GM19463 (cell line): ENCODE data around the gene RAD54L.

ENCODE experiments used
- ATAC-seq: cut with Tn5 transposase; IDR thresholded peaks from one replicate; pipeline ENCODE4 v1.9.1; 2021; ENCODE audit warnings: mild to moderate bottlenecking, moderate library complexity; ENCODE audit not compliant: unreplicated experiment

RAD54L gene

DNA sequence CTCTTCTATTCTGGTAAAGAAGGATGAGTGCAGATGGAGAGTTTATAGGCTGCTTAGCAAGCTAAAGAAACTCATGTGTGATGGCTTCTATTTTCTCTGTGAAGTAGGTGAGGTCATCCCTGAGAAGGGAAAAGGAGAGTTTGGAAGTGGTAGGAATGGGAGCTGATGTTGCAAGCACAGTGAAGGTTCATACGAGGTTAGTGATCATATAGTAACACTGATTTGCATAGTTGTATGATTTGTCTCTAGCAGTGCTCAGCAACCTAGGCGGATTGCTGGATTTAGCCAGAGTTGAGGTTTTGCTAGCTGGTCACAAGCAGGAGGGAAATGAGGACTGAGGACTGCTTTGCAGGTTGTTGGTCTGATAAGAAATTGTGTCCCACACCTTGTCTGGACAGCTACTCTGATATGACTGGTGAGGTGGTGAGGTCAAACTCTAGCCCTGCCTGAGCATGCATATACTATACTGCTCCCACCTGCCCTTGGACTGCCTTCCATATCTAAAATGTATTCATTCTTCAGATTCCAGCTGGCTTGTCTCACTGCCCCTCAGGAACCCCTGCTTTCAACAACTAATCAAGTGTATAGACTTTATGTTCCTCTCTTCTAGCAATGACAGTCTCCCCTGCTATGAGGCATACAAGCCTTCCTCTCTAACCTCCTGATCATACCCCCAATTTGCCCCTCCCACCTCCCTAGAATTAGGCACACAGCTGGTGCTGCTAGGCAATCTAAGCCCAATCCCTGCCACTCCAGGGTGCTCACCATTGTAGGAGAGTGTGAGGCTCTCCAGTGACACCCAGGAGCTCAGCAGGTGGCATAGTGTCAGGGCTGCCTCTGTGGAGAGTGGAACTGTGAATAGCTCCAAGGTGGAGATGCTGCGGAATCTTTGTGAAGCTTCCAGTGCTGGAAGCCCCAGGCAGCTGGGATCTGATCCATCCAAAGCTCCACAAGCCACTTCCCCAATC, 37.3 kb downstream of the RAD54L start:
- no peak for ATAC-seq

DNA sequence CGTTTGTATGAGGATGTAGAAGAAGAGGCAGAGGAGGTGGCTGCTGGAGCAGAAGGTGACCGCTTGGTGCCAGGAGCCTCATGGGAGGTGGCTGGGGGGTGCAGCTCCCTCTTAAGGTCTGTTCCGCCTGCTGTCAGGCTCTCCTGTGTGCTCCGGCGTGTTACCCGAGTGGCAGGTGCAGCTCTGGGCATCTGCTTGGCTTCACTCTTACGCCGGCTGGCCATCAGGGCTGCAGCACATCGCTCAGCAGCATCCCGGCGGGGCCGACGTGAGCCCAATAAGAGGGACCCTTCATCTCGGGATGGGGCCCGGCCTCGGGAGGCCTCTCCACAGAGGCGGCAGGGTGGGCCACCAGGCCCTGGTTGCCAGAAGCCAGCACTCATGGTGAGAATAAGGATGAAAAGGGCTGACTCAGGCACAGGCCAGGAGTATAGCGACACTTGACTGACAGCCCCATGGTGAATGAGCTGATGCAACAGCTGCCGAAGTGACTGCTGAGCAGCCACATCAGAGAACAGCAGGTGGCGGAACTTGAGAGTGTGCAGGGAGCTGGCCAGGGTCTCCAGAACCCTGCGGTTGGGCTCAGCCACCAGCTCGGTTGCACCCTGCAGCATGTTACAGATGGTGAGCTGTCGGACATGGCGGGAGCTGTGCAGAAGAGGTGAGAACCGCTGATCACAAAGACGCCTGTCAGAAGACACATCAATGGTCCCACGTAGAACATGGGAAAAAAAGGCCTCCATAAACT, 38.3 kb downstream of the RAD54L start:
- ATAC-seq = no peak

DNA sequence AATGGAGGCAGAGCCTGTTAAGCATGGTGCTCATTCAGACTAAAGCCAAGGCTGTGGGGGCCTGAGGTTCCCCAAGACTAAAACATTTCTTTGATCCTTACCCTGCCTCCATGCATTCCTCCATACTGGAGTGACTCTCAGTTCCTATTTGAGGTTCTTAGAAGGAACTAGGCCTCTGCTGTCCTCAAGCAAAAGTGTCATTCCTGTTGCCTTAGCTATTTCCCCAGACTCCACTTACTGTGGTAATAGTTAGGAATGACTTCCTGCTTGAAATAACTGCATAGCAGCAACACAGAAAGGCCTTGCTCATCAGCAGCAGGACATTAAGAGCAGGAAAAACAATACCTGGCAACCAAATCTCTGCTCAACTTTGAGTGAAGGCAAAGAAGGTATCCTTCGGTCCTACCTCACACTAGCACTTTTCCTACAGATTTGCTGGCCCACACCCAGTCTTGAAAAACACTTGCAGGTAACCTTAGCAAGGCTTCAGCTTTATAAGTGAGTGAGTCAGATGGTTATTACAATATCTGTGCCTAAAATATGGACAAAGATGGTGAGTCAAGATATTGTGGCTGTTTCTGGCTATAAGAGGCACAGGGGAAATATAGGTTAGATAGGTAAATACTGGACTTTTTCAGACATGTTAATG, 41.0 kb downstream of the RAD54L start:
- ATAC-seq = no peak

DNA sequence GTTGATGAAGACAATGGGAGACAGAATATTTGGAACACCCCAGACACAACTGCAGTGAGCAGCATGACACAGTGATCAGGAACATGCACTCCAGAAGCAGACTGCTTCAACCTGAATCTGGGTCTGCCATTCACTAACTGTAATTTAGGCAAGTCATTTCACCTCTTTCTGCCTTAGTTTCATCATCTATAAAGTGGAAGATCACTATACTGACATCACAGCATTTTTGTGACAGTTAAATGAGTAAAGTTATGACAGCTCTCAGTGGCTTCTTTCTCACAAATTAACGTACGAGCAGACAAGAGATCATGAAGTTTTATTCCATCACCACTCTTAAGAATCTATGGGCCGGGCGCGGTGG, 41.6 kb downstream of the RAD54L start:
- ATAC-seq = no peak

DNA sequence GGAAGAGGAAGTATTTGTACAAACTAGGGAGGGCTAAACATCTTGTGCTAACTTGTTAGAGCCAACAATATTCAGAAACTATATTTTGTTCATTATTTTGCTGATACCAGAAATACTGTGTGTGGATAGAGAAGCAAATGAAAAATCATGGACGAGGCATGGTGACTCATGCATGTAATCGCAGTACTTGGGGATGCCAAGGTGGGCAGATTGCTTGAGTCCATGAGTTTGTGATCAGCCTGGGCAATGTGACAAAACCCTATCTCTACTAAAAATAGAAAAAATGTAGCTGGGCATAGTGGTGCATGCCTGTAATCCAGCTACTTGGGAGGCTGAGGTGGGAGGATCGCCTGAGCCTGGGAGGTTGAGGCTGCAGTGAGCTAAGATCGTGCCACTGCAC, 42.4 kb downstream of the RAD54L start:
- ATAC-seq = no peak

DNA sequence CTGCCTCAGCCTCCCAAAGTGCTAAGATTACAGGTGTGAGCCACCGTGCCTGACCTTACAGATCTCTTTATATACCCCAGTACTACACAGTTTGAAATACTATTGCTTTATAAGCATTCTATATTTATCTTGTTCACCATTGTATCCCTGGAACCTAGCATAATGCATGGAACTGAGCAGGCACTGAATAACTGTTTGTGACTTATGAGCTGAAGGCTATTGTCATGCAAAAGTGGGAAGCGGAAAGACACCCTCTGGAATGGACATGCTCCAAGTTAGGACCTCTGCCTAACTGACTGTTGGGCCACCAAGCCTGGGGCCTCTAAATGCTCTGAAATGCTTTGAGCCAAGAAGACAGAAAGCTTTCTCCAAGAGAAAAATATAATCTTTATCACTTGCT, 47.7 kb downstream of the RAD54L start:
- no peak for ATAC-seq

DNA sequence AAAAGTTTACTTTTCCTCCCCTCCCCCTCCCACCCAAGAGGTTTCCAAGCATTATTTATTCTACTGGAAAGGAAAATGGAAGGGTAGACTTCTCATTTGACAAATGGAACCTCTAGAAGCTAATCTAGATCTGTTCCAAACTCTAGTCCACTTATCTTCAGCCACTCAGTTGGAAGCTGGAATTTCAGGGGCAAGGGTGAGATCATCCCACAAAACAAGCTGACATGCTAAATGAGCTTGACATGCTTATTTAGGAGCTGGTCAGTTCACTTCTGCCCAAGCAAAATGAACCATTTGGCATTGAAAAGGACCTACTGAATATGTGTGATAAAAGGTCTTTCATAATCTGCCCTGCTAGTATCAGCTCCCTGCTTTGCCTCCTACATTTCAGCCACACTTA, 50.8 kb downstream of the RAD54L start:
- no peak for ATAC-seq

DNA sequence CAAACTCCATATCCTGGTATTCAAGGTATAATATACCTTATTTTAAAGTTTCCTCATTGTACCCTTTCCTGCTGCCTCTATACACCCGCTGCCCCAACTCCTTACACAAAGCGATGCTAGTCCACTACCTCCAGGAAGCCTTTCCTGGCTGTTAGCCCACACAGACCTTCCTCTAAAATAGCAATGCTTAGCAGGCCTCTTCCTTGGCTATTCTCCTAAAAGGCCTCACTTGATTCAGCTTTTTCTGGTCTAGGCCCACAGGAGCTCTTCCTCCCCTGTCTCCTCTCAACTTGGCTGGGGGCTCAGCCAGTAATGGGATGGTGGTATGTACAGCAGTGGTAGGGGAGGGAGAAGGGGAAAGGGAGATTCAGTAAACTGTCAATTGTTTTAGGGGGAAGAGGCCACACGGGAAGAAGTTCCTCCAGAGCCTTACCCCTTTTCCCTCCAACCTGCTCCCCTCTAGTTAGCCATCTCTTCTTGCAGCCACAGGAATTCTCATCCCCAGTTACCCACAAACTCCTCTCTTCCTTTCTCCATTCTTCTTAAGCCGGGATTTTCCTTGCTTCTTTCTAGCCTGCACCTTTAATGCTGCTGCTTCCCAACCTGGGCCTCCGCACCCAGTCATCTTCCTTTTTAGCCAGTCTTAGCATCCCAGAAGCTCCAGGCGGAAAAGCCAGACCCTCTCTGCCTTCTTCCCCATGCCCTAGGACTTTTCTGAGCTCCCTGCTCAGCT, 53.3 kb downstream of the RAD54L start:
- ATAC-seq = no peak

DNA sequence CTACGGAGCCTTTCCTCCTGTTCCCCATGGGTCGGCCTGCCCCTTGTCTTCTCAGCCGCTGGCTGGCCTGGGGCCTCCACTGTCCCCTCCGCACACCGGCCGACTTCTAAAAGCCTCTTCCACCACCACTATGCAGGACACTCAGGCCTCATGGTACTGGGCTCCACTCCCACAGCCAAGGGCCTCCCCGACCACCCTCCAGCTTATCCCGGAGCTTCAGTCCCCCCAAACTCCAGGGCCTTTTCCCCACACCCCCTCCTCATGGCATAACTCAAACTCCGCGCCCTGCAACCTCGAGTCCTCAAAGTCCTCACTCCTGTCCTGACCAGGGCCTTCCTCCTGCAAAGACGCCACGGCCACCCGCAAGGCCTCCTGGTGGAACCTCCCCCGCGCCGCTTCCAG, 53.8 kb downstream of the RAD54L start:
- no peak for ATAC-seq

DNA sequence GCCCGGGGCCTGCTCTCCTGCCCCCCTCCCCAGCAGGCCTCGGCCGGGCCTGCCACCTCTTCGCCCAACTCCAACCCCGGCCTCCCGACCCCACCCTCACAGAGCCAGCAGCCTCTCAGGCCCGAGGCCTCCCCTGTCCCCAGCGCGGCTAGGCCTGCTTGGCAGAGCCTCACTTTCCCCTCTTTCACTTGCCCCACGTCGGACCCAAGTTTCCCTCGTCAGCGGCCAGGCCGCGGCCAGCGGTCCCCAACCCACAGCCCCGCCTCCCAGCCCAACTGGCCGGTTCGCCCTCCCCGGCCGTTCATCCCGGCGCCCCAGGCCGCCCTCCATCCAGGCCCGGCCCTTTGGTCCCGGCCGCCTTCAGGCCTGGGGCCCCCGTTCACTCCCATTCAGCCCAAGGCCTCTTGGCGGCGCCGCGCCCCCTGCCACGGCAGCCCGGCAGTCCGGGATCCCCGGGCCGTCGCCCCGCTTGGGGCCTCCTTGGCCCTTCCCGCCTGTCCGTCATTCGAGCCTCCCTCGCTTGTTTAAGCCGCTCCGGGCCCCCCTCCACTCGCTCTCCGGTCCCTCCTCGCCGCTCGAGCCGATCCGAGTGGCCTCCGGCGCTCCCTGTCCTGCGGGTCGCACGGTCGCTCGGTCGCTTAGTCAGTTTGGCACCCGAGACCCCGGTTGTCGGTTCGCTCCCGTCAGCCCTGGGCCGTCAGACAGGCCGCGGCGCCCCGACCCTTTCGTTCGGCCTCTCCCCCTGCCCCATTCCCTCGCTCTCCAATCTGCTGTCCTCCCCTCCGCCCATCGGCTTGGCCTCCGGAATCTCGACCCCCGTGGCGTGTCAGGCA, 54.5 kb downstream of the RAD54L start:
- no peak for ATAC-seq

DNA sequence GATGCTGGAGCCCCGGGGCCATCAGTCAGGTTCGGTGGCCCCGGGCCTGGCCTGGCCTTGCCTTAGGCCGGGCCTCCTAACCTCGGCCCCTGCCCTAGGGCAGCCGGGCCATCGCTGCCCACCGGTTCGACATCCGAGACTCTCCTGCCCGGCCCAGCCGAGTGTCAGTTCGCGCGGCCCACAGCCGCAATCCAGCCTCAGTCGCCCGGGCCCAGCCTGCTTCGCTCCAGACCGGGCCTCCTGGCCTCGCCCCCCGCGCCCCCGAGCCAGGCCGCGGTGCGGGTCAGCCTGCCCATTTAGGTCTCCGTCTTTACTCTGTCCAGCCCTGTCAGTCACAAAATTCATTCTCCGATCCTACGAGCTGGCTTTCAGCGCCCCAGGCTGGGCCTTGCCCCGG, 55.1 kb downstream of the RAD54L start:
- ATAC-seq = peak; percentile 4

DNA sequence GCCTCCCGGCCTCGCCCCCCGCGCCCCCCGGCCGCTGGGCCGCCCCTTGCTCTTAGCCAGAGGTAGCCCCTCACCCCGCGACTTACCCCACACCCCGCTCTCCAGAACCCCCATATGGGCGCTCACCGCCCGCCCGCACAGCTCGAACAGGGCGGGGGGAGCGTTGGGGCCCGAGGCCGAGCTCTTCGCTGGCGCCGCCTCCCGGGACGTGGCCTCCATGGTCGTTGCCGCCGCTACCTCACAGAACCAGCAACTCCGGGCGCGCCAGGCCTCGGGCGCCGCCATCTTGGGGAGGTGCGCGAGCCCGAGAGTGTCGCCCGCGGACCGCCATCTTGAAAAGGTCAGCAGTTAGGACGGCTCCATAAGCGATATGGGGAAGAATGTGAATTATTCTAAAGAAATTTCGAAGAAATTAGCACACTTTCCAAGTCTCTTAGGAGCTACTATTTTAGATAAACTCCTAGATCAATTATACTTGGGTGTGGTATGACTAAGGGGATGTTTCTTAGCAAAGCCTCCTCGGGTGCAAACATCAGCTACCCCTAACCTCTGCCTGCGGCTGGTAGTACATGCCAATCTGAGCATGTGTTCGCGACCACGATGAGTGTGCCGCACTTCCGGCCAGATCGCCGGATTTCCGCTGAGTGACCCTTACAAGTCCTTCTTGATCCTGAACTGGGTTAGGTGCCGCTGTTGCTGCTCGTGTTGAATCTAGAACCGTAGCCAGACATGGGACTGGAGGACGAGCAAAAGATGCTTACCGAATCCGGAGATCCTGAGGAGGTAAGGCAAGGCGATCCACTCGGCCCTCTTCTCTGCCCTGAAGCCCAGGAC, 55.7 kb downstream of the RAD54L start, which contains the start of the genes LRRC41 and UQCRH:
Gene LRRC41, minus strand, starts transcription at position 579 of the 834 bp plus-strand sequence. Its CDS starts 294 bp downstream, at position 285.
Gene UQCRH, plus strand, starts transcription at position 661 of the 834 bp plus-strand sequence. Its CDS starts 69 bp downstream, at position 730.
- peak; percentile 78 for ATAC-seq

DNA sequence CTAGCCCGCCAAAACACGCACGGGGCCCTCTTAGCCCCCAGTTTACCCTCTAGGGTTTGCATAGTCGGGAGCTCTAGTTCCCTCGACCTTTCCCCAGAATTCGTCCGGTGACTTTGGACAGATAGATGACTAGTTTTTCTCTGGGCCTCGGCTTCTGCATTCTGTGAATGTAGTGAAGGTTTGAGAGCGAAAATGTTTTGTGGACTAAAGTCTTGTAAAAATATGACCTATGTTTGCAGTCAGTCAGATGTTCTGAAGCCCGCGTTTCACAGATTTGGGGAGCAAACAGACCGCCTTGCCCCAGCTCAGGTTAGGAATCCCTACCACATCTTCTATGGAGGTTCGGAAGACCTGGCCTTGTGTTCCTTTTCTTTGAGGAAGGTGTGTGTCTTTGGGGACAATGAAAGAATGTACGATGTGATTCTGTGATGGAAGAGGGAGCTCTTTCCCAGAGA, 56.3 kb downstream of the RAD54L start:
- no peak for ATAC-seq

DNA sequence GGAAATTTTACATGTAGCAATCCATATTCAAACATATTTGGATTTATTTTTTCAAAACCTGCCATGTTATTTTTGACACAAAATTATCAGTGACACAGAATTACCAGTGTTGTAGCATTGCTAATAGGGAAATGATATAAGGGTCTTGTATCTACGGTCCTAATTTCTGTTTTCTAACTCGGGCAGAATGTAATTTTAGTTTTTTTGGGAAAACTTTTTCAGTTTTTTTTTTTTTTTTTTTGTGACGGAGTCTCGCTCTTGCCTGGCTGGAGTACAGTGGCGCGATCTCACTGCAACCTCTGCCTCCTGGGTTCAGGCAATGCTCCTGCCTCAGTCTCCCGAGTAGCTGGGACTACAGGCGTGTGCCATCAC, 58.6 kb downstream of the RAD54L start:
- ATAC-seq = no peak

DNA sequence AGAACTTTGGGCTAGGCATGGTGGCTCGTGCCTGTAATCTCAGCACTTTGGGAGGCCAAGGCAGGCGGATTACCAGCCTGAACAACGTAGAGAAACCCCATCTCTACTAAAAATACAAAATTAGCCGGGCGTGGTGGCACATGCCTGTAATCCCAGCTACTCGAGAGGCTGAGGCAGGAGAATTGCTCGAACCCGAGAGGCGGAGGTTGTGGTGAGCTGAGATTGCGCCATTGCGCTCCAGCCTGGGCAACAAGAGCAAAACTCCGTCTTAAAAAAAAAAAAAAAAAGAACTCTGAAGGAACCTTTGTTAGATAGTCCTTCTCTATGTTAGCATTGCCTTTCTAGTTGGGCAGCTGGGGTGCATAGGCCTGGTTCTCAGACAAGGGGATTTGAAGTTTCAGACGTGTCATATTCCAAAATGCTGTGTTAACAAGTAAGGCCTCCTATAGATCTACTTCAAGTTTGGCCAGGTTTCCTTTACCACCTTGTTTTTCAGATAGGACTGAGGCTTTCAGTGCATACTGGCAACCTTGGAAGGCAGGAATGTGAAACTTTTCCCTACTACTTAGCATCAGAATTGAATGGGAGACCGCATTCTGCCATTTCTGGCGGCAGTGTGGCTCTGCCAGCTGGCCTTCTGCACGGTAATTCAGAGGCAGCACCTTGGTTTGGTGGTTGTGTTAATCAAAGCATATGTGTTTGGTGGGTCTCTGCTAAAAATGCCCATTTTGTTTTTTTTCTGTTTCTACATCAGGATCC, 62.0 kb downstream of the RAD54L start:
- no peak for ATAC-seq

DNA sequence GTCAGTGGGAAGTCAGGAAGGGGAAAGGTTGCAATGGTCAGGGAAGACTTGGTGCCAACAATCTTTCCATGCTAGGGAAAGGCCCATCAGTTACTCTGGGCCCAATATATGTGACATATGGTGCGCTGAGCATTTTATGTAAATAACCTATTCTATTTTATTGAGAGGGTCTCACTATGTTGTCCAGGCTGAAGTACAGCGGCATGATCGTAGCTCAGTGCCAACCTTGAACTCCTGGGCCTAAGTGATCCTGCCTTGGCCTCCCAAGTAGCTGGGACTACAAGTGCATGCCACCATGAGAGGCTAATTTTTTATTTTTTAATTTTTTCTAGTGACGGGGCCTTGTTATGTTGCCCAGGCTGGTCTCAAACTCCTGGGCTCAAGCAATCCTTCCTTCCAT, 62.8 kb downstream of the RAD54L start:
- no peak for ATAC-seq

DNA sequence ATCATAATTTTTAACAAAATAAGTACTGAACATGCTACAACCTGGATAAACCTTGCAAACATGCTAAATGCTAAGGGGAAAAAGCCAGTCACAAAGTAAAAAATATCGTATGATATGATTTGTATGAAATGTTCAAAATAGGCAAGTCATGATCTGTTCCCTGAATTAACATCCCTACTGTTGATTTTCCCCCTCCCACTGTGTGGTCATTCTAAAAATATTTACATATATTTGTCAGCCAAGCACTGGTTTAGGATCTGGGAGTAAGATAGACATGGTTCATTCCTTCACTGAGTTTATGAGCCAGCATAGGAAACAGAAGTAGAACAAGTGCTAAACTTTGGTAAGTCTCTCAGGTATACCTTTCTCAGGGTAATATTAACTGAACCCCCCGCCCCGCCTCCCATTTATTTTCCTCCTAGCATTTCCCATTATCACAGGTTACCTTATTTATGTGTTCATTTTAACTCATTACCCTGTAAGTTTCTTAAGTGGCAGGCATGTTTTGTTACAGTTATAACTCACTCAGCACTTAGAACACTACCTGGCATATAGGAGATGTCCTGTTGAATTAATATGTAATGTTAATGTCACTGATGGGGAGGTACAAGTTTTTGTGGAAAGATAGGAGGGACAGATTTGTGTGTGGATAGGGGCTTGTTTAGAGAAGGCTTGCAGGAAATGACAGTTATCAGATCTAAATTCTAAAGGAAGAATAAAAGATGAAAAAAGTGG, 68.3 kb downstream of the RAD54L start:
- ATAC-seq = no peak
